Measurements from ENCODE around the gene EYS.

The EYS gene

GRCh38 chr6:65707126-65707826, at the start of gene EYS:
TSS of gene EYS (minus strand) at chr6:65707226. CDS start at chr6:65495410, 211,816 bp downstream.
- no peaks in the 10 kb centered on the region for H3K27me3 ChIP-seq (ENCODE audit: insufficient read depth, low read length)
- peak within 1 kb of the TSS; percentile 31 for H2AFZ ChIP-seq (ENCODE audit: low read depth, low read length)
- H3K4me3 ChIP-seq (ENCODE audit: low read length), result peak within 1 kb of the TSS; percentile 23
- no peaks in the 10 kb centered on the region for H3K9me3 ChIP-seq (ENCODE audit: low read length)
- H3K4me1 ChIP-seq (ENCODE audit: insufficient read depth, low read length), result peaks cover 14% of the 10 kb centered on the region
- no peaks in the 10 kb centered on the region for H3K36me3 ChIP-seq (ENCODE audit: insufficient read depth, low read length)

- Histone ChIP-seq H2AFZ (ENCODE audit: low read depth, low read length) (no peak overlapping the region), H3K4me1 (ENCODE audit: insufficient read depth, low read length) (no peaks in the 10 kb centered on the region), H3K9me3 (ENCODE audit: low read length) (no peaks in the 10 kb centered on the region), H3K27me3 (ENCODE audit: insufficient read depth, low read length) (no peaks in the 10 kb centered on the region), H3K4me3 (ENCODE audit: low read length) (no peak overlapping the region), H3K36me3 (ENCODE audit: insufficient read depth, low read length) (no peaks in the 10 kb centered on the region)
Observed at GRCh38 chr6:65746302-65746701, 39.3 kb upstream of the EYS start.

GRCh38 chr6:65745614-65746013, 38.6 kb upstream of the EYS start:
- no peaks in the 10 kb centered on the region for H3K27me3 ChIP-seq (ENCODE audit: insufficient read depth, low read length)
- no peak overlapping the region for H2AFZ ChIP-seq (ENCODE audit: low read depth, low read length)
- H3K4me1 ChIP-seq (ENCODE audit: insufficient read depth, low read length), result no peaks in the 10 kb centered on the region
- no peaks in the 10 kb centered on the region for H3K36me3 ChIP-seq (ENCODE audit: insufficient read depth, low read length)
- H3K9me3 ChIP-seq (ENCODE audit: low read length), result no peaks in the 10 kb centered on the region
- H3K4me3 ChIP-seq (ENCODE audit: low read length), result no peak overlapping the region

- Histone ChIP-seq H3K27me3 (ENCODE audit: insufficient read depth, low read length) (no peaks in the 10 kb centered on the region), H3K36me3 (ENCODE audit: insufficient read depth, low read length) (no peaks in the 10 kb centered on the region), H3K4me1 (ENCODE audit: insufficient read depth, low read length) (no peaks in the 10 kb centered on the region), H2AFZ (ENCODE audit: low read depth, low read length) (peak overlapping the region; percentile 36), H3K9me3 (ENCODE audit: low read length) (no peaks in the 10 kb centered on the region), H3K4me3 (ENCODE audit: low read length) (no peak overlapping the region)
Observed at GRCh38 chr6:65728879-65729479, 22.0 kb upstream of the EYS start.

GRCh38 chr6:65719101-65719500, 12.1 kb upstream of the EYS start:
- Histone ChIP-seq H3K4me1 (ENCODE audit: insufficient read depth, low read length) (no peaks in the 10 kb centered on the region), H3K36me3 (ENCODE audit: insufficient read depth, low read length) (no peaks in the 10 kb centered on the region), H3K4me3 (ENCODE audit: low read length) (no peak overlapping the region), H3K27me3 (ENCODE audit: insufficient read depth, low read length) (no peaks in the 10 kb centered on the region), H3K9me3 (ENCODE audit: low read length) (no peaks in the 10 kb centered on the region), H2AFZ (ENCODE audit: low read depth, low read length) (no peak overlapping the region)

GRCh38 chr6:65711531-65711930, 4.5 kb upstream of the EYS start:
- Histone ChIP-seq H3K9me3 (ENCODE audit: low read length) (no peaks in the 10 kb centered on the region), H3K27me3 (ENCODE audit: insufficient read depth, low read length) (no peaks in the 10 kb centered on the region), H3K36me3 (ENCODE audit: insufficient read depth, low read length) (no peaks in the 10 kb centered on the region), H2AFZ (ENCODE audit: low read depth, low read length) (no peak overlapping the region), H3K4me3 (ENCODE audit: low read length) (no peak overlapping the region), H3K4me1 (ENCODE audit: insufficient read depth, low read length) (peaks cover 12% of the 10 kb centered on the region)

GRCh38 chr6:65709099-65709830, 2.2 kb upstream of the EYS start:
- Histone ChIP-seq H3K36me3 (ENCODE audit: insufficient read depth, low read length) (no peaks in the 10 kb centered on the region), H3K4me3 (ENCODE audit: low read length) (no peak overlapping the region), H3K9me3 (ENCODE audit: low read length) (no peaks in the 10 kb centered on the region), H3K27me3 (ENCODE audit: insufficient read depth, low read length) (no peaks in the 10 kb centered on the region), H2AFZ (ENCODE audit: low read depth, low read length) (no peak overlapping the region), H3K4me1 (ENCODE audit: insufficient read depth, low read length) (peaks cover 14% of the 10 kb centered on the region)

- peaks cover 14% of the 10 kb centered on the region for H3K4me1 ChIP-seq (ENCODE audit: insufficient read depth, low read length)
- no peak overlapping the region for H2AFZ ChIP-seq (ENCODE audit: low read depth, low read length)
- no peaks in the 10 kb centered on the region for H3K36me3 ChIP-seq (ENCODE audit: insufficient read depth, low read length)
- no peaks in the 10 kb centered on the region for H3K9me3 ChIP-seq (ENCODE audit: low read length)
- H3K4me3 ChIP-seq (ENCODE audit: low read length), result no peak overlapping the region
- no peaks in the 10 kb centered on the region for H3K27me3 ChIP-seq (ENCODE audit: insufficient read depth, low read length)
Observed at GRCh38 chr6:65708162-65708561, 1.1 kb upstream of the EYS start.

- Histone ChIP-seq H3K4me1 (ENCODE audit: insufficient read depth, low read length) (peaks cover 14% of the 10 kb centered on the region), H3K27me3 (ENCODE audit: insufficient read depth, low read length) (no peaks in the 10 kb centered on the region), H2AFZ (ENCODE audit: low read depth, low read length) (no peak overlapping the region), H3K36me3 (ENCODE audit: insufficient read depth, low read length) (no peaks in the 10 kb centered on the region), H3K4me3 (ENCODE audit: low read length) (peak overlapping the region; percentile 23), H3K9me3 (ENCODE audit: low read length) (no peaks in the 10 kb centered on the region)
Observed at GRCh38 chr6:65706436-65706835, 590 bp downstream of the EYS start.

- H3K9me3 ChIP-seq (ENCODE audit: low read length), result no peaks in the 10 kb centered on the region
- no peak overlapping the region for H3K4me3 ChIP-seq (ENCODE audit: low read length)
- no peak overlapping the region for H2AFZ ChIP-seq (ENCODE audit: low read depth, low read length)
- peaks cover under 1% of the 10 kb centered on the region for H3K4me1 ChIP-seq (ENCODE audit: insufficient read depth, low read length)
- no peaks in the 10 kb centered on the region for H3K27me3 ChIP-seq (ENCODE audit: insufficient read depth, low read length)
- H3K36me3 ChIP-seq (ENCODE audit: insufficient read depth, low read length), result no peaks in the 10 kb centered on the region
Observed at GRCh38 chr6:65701325-65701724, 5.7 kb downstream of the EYS start.

GRCh38 chr6:65700561-65700960, 6.5 kb downstream of the EYS start:
- Histone ChIP-seq H3K9me3 (ENCODE audit: low read length) (no peaks in the 10 kb centered on the region), H3K4me1 (ENCODE audit: insufficient read depth, low read length) (no peaks in the 10 kb centered on the region), H3K27me3 (ENCODE audit: insufficient read depth, low read length) (no peaks in the 10 kb centered on the region), H3K36me3 (ENCODE audit: insufficient read depth, low read length) (no peaks in the 10 kb centered on the region), H3K4me3 (ENCODE audit: low read length) (no peak overlapping the region), H2AFZ (ENCODE audit: low read depth, low read length) (no peak overlapping the region)

- Histone ChIP-seq H3K4me1 (ENCODE audit: insufficient read depth, low read length) (no peaks in the 10 kb centered on the region), H2AFZ (ENCODE audit: low read depth, low read length) (no peak overlapping the region), H3K36me3 (ENCODE audit: insufficient read depth, low read length) (no peaks in the 10 kb centered on the region), H3K9me3 (ENCODE audit: low read length) (no peaks in the 10 kb centered on the region), H3K4me3 (ENCODE audit: low read length) (no peak overlapping the region), H3K27me3 (ENCODE audit: insufficient read depth, low read length) (no peaks in the 10 kb centered on the region)
Observed at GRCh38 chr6:65692109-65692508, 14.9 kb downstream of the EYS start.

- no peaks in the 10 kb centered on the region for H3K4me1 ChIP-seq (ENCODE audit: insufficient read depth, low read length)
- H3K9me3 ChIP-seq (ENCODE audit: low read length), result no peaks in the 10 kb centered on the region
- no peaks in the 10 kb centered on the region for H3K36me3 ChIP-seq (ENCODE audit: insufficient read depth, low read length)
- no peak overlapping the region for H3K4me3 ChIP-seq (ENCODE audit: low read length)
- H2AFZ ChIP-seq (ENCODE audit: low read depth, low read length), result no peak overlapping the region
- H3K27me3 ChIP-seq (ENCODE audit: insufficient read depth, low read length), result no peaks in the 10 kb centered on the region
Observed at GRCh38 chr6:65680232-65680631, 26.8 kb downstream of the EYS start.
